ENCODE results near the gene LINC01488. TPM values are rescaled to one million over a fixed set of nuclear protein-coding genes. Genes with fewer than 3 reads are reported as not detected.

LINC01488 gene
- total and polyA plus RNA-seq, 2 experiments from 2014 or later, result not detected

DNA sequence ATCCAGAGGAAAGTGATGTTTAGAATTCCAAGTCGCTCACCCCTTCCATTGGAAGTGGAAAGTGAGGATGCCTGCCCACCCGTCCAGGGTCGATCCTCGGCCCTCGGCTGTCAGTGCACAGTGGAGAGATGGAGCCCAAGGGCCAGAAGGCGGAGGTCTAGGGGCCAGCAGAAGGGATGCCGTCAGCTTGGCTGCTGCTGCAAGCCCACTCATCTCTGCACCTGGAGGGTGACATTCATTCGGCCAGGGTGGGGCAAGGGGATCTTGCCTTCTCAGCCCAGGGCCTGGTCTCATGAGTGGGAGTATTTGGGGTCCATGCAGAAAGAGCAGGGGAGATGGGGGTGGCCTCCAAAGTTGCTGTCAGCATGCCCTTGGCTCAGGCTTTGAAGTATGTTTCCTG is 30.7 kb downstream of the LINC01488 start (continued):
- TF ChIP-seq, protein P1, sequence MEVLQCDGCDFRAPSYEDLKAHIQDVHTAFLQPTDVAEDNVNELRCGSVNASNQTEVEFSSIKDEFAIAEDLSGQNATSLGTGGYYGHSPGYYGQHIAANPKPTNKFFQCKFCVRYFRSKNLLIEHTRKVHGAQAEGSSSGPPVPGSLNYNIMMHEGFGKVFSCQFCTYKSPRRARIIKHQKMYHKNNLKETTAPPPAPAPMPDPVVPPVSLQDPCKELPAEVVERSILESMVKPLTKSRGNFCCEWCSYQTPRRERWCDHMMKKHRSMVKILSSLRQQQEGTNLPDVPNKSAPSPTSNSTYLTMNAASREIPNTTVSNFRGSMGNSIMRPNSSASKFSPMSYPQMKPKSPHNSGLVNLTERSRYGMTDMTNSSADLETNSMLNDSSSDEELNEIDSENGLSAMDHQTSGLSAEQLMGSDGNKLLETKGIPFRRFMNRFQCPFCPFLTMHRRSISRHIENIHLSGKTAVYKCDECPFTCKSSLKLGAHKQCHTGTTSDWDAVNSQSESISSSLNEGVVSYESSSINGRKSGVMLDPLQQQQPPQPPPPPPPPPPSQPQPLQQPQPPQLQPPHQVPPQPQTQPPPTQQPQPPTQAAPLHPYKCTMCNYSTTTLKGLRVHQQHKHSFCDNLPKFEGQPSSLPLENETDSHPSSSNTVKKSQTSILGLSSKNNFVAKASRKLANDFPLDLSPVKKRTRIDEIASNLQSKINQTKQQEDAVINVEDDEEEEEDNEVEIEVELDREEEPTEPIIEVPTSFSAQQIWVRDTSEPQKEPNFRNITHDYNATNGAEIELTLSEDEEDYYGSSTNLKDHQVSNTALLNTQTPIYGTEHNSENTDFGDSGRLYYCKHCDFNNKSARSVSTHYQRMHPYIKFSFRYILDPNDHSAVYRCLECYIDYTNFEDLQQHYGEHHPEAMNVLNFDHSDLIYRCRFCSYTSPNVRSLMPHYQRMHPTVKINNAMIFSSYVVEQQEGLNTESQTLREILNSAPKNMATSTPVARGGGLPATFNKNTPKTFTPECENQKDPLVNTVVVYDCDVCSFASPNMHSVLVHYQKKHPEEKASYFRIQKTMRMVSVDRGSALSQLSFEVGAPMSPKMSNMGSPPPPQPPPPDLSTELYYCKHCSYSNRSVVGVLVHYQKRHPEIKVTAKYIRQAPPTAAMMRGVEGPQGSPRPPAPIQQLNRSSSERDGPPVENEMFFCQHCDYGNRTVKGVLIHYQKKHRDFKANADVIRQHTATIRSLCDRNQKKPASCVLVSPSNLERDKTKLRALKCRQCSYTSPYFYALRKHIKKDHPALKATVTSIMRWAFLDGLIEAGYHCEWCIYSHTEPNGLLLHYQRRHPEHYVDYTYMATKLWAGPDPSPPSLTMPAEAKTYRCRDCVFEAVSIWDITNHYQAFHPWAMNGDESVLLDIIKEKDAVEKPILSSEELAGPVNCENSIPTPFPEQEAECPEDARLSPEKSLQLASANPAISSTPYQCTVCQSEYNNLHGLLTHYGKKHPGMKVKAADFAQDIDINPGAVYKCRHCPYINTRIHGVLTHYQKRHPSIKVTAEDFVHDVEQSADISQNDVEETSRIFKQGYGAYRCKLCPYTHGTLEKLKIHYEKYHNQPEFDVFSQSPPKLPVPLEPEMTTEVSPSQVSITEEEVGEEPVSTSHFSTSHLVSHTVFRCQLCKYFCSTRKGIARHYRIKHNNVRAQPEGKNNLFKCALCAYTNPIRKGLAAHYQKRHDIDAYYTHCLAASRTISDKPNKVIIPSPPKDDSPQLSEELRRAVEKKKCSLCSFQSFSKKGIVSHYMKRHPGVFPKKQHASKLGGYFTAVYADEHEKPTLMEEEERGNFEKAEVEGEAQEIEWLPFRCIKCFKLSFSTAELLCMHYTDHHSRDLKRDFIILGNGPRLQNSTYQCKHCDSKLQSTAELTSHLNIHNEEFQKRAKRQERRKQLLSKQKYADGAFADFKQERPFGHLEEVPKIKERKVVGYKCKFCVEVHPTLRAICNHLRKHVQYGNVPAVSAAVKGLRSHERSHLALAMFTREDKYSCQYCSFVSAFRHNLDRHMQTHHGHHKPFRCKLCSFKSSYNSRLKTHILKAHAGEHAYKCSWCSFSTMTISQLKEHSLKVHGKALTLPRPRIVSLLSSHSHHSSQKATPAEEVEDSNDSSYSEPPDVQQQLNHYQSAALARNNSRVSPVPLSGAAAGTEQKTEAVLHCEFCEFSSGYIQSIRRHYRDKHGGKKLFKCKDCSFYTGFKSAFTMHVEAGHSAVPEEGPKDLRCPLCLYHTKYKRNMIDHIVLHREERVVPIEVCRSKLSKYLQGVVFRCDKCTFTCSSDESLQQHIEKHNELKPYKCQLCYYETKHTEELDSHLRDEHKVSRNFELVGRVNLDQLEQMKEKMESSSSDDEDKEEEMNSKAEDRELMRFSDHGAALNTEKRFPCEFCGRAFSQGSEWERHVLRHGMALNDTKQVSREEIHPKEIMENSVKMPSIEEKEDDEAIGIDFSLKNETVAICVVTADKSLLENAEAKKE (CRISPR knock-in tag; IDR thresholded peaks at IDR 0.05), result no peak
- TF ChIP-seq, protein P2, sequence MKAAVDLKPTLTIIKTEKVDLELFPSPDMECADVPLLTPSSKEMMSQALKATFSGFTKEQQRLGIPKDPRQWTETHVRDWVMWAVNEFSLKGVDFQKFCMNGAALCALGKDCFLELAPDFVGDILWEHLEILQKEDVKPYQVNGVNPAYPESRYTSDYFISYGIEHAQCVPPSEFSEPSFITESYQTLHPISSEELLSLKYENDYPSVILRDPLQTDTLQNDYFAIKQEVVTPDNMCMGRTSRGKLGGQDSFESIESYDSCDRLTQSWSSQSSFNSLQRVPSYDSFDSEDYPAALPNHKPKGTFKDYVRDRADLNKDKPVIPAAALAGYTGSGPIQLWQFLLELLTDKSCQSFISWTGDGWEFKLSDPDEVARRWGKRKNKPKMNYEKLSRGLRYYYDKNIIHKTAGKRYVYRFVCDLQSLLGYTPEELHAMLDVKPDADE (IDR thresholded peaks at IDR 0.05), result no peak
- TF ChIP-seq EZH2phosphoT487 (IDR thresholded peaks at IDR 0.05; ENCODE audit: unreplicated experiment), result no peak

DNA sequence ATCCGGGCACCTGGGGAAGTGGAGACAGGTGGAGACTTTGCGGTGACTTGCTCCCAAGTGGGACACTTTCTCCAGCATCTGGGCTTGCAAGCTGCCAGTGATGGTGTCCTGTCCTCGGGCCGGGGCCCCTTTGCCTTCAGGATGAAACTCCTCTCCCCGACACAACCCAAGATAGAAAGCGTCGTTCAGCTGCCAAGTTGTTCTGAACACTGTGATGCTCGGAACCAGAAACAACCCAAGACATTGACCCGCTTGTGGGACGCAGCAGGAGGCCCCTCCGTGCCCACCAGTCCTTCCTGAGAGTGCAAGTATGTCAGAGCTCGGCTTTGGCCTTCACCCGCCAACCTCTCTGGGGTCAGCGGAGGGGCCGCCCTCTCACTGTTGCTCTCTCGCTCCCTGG is 31.3 kb downstream of the LINC01488 start:
- no peaks in the 10 kb centered on the region for H3K79me2 ChIP-seq (replicated peaks; ENCODE audit: insufficient read depth)
- no peak for DNase-seq (ENCODE audit: low spot score)
- peak overlapping the region; percentile 41; the same call in 1 of the 2 replicates for H3K27ac Mint-ChIP-seq
- TF ChIP-seq, protein P2 (IDR thresholded peaks at IDR 0.05), result no peak
- TF ChIP-seq EZH2 (IDR thresholded peaks at IDR 0.05; ENCODE audit: low read depth, unreplicated experiment), result no peak
- TF ChIP-seq ZNF114 (CRISPR knock-in tag; IDR thresholded peaks at IDR 0.05), result no peak
- TF ChIP-seq STAT1 (IDR thresholded peaks at IDR 0.05; ENCODE audit: unreplicated experiment), result no peak
- no peak for TF ChIP-seq CREB1 (CRISPR knock-in tag; IDR thresholded peaks at IDR 0.05; ENCODE audit: low read depth)
- TF ChIP-seq EZH2phosphoT487 (IDR thresholded peaks at IDR 0.05; ENCODE audit: unreplicated experiment), result no peak
- TF ChIP-seq POLR2AphosphoS5 (IDR thresholded peaks at IDR 0.05; ENCODE audit: low read depth), result no peak

More for the DNA sequence above, 31.3 kb downstream of the LINC01488 start:
- Histone ChIP-seq H3K36me3 (ENCODE audit: insufficient read depth) (no peaks in the 10 kb centered on the region), H3F3A (replicated peaks; ENCODE audit: low read depth) (no peaks in the 10 kb centered on the region), H2AFZ (no peak overlapping the region), H4K20me1 (replicated peaks; ENCODE audit: insufficient read depth) (no peaks in the 10 kb centered on the region), H3K27me3 (ENCODE audit: insufficient read depth) (no peaks in the 10 kb centered on the region), H3K9me2 (ENCODE audit: insufficient read depth) (0 out of 2 replicates have a peak, but pooled peaks cover 5% of the 10 kb centered on the region), H3K4me3 (no peak overlapping the region), H3K27ac (ENCODE audit: low read depth) (no peak overlapping the region), H3K4me1 (ENCODE audit: insufficient read depth) (no peaks in the 10 kb centered on the region), H3K4me2 (no peak overlapping the region)
- Mint-ChIP-seq H3K4me3 (no peak overlapping the region), H3K9me3 (peaks cover 21% of the 10 kb centered on the region), H3K36me3 (ENCODE audit: low read depth) (peaks cover 17% of the 10 kb centered on the region), H3K4me1 (no peaks in the 10 kb centered on the region; the same call in 2 of the 3 replicates), H3K27me3 (ENCODE audit: insufficient read depth, low read depth, poor library complexity) (peaks cover 12% of the 10 kb centered on the region)
- no peak for ATAC-seq
